ENCODE data around the gene MAD2L2. TPM values are rescaled to one million over a fixed set of nuclear protein-coding genes. Genes with fewer than 3 reads are reported as not detected.

MAD2L2 gene
- polyA plus RNA-seq, 1 experiment = 77.1 TPM

GRCh38 chr1:11720525-11720924 lies 39.6 kb upstream of the MAD2L2 start:
- CTCF ChIA-PET = interaction anchor here (0.6 to 7.1 kb wide), 13 partner anchors 11 to 682 kb away, joined by 3 to 86 read pairs (median 14); partner anchors contain the start of genes AGTRAP, FBXO2, FBXO6 and MAD2L2
- Histone ChIP-seq H3K36me3 (ENCODE audit: control insufficient read depth, insufficient read depth, low read length) (no peaks in the 10 kb centered on the region), H3K4me3 (ENCODE audit: low read depth, low read length) (no peak overlapping the region), H3K27me3 (ENCODE audit: control insufficient read depth, insufficient read depth, low read length) (peaks cover 2% of the 10 kb centered on the region)
- POLR2A ChIA-PET = no interaction called here
- DNase-seq (ENCODE audit: low read depth) = no peak
- TF ChIP-seq CTCF (IDR thresholded peaks at IDR 0.05; ENCODE audit: insufficient read depth, low read depth, low read length) = no peak

GRCh38 chr1:11720033-11720376 lies 39.1 kb upstream of the MAD2L2 start:
- no peak for TF ChIP-seq CTCF (IDR thresholded peaks at IDR 0.05; ENCODE audit: insufficient read depth, low read depth, low read length)
- no peak overlapping the region for H3K4me3 ChIP-seq (ENCODE audit: low read depth, low read length)
- H3K27me3 ChIP-seq (ENCODE audit: control insufficient read depth, insufficient read depth, low read length) = peaks cover 2% of the 10 kb centered on the region
- ChIA-PET POLR2A (no interaction called here), CTCF (interaction anchor here (0.6 to 7.1 kb wide), 23 partner anchors 9 to 699 kb away, joined by 3 to 86 read pairs (median 5); partner anchors contain the start of genes AGTRAP, FBXO2, FBXO6 and MAD2L2)
- no peak for DNase-seq (ENCODE audit: low read depth)
- H3K36me3 ChIP-seq (ENCODE audit: control insufficient read depth, insufficient read depth, low read length) = no peaks in the 10 kb centered on the region

GRCh38 chr1:11719313-11720032 lies 38.5 kb upstream of the MAD2L2 start:
- H3K27me3 ChIP-seq (ENCODE audit: control insufficient read depth, insufficient read depth, low read length) = peaks cover 2% of the 10 kb centered on the region
- CTCF ChIA-PET = interaction anchor here (0.6 to 7.1 kb wide), 26 partner anchors 9 to 698 kb away, joined by 3 to 86 read pairs (median 4); partner anchors contain the start of genes AGTRAP, FBXO2, FBXO6 and MAD2L2
- DNase-seq (ENCODE audit: low read depth) = no peak
- no peaks in the 10 kb centered on the region for H3K36me3 ChIP-seq (ENCODE audit: control insufficient read depth, insufficient read depth, low read length)
- H3K4me3 ChIP-seq (ENCODE audit: low read depth, low read length) = peak overlapping the region; percentile 21; the same call in 1 of the 2 replicates
- TF ChIP-seq CTCF (IDR thresholded peaks at IDR 0.05; ENCODE audit: insufficient read depth, low read depth, low read length) = peak; percentile 97
- POLR2A ChIA-PET = no interaction called here

GRCh38 chr1:11714831-11715575 lies 34.1 kb upstream of the MAD2L2 start:
- DNase-seq (ENCODE audit: low read depth) = no peak
- TF ChIP-seq CTCF (IDR thresholded peaks at IDR 0.05; ENCODE audit: insufficient read depth, low read depth, low read length) = no peak
- ChIA-PET CTCF (interaction anchor here (1.0 to 3.4 kb wide), 6 partner anchors 9 to 69 kb away, joined by 3 to 18 read pairs (median 4); partner anchors contain the start of gene FBXO6), POLR2A (no interaction called here)
- H3K36me3 ChIP-seq (ENCODE audit: control insufficient read depth, insufficient read depth, low read length) = no peaks in the 10 kb centered on the region
- H3K27me3 ChIP-seq (ENCODE audit: control insufficient read depth, insufficient read depth, low read length) = 0 out of 2 replicates have a peak, but pooled peaks cover 2% of the 10 kb centered on the region
- H3K4me3 ChIP-seq (ENCODE audit: low read depth, low read length) = no peak overlapping the region

GRCh38 chr1:11713095-11713494 lies 32.1 kb upstream of the MAD2L2 start:
- CTCF ChIA-PET = interaction anchor here (0.6 to 3.4 kb wide), 2 partner anchors 18 to 63 kb away, joined by 3 to 18 read pairs; no protein-coding TSS in a partner anchor
- no peak for DNase-seq (ENCODE audit: low read depth)
- H3K27me3 ChIP-seq (ENCODE audit: control insufficient read depth, insufficient read depth, low read length) = no peaks in the 10 kb centered on the region
- POLR2A ChIA-PET = no interaction called here
- no peak overlapping the region for H3K4me3 ChIP-seq (ENCODE audit: low read depth, low read length)
- no peaks in the 10 kb centered on the region for H3K36me3 ChIP-seq (ENCODE audit: control insufficient read depth, insufficient read depth, low read length)
- TF ChIP-seq CTCF (IDR thresholded peaks at IDR 0.05; ENCODE audit: insufficient read depth, low read depth, low read length) = no peak

All from BJ (cell line).